Measurements from ENCODE around the gene MAT2A. TPM values are rescaled to one million over a fixed set of nuclear protein-coding genes. Genes with fewer than 3 reads are reported as not detected.

Gene MAT2A
- total and polyA plus RNA-seq, 10 of the 15 experiments (the other 5 are each of a cell fraction or from before 2014, with no cell fraction given): 97.6 to 408 (median 290) TPM

GRCh38 chr2:85524336-85524908 lies 14.5 kb upstream of the MAT2A start:
- Histone ChIP-seq H2AFZ (ENCODE audit: control insufficient read depth, low read depth, low read length) (no peak overlapping the region), H3K27ac (ENCODE audit: control insufficient read depth, insufficient read depth) (no peak overlapping the region), H3K9me3 (replicated peaks; ENCODE audit: control insufficient read depth, insufficient read depth, low read length) (no peaks in the 10 kb centered on the region), H3K4me1 (ENCODE audit: control insufficient read depth, insufficient read depth, low read length) (no peaks in the 10 kb centered on the region; the same call in 1 of the 2 replicates), H4K20me1 (ENCODE audit: control insufficient read depth, insufficient read depth) (no peaks in the 10 kb centered on the region), H3K4me3 (no peak overlapping the region), H3K79me2 (ENCODE audit: control insufficient read depth, insufficient read depth, low read length) (no peaks in the 10 kb centered on the region), H3K36me3 (ENCODE audit: control insufficient read depth in 2 of 2, insufficient read depth in 2 of 2, low read length in 1 of 2) (no peaks in the 10 kb centered on the region), H3K4me2 (ENCODE audit: control insufficient read depth, insufficient read depth) (no peak overlapping the region), H3K27me3 (replicated peaks in 1 of 2; ENCODE audit: control insufficient read depth in 2 of 2, insufficient read depth in 2 of 2, low read length in 1 of 2) (no peaks in the 10 kb centered on the region; a peak in 1 of 4 replicates), H3K9ac (ENCODE audit: control insufficient read depth, insufficient read depth, low read length) (no peak overlapping the region)
- no peak for DNase-seq (ENCODE audit: low read depth, low spot score)
- TF ChIP-seq REST (IDR thresholded peaks at IDR 0.05; ENCODE audit: low read depth, low read length): peak; percentile 32; the same call in 1 of the 2 replicates
- TF ChIP-seq NFYA (IDR thresholded peaks at IDR 0.05; ENCODE audit: borderline replicate concordance, low read depth, low read length): no peak
- FAIRE-seq: no peak
- ATAC-seq: peak; percentile 50
- no TSS peak for BruUV-seq (replicated peaks)
- SMC1A ChIA-PET (ENCODE audit: uncharacterized antibody, unreplicated experiment): interaction anchor here (0.6 to 1.0 kb wide), 3 partner anchors 13 to 19 kb away, joined by 3 to 5 read pairs (median 3); no protein-coding TSS in a partner anchor
- in situ Hi-C loops (cut with MboI) (no loop called here), intact Hi-C loops (cut with micrococcal nuclease; ENCODE audit: unreplicated experiment) (no loop called here)
- POLR2A ChIA-PET: interaction anchor here (1.3 kb wide), 1 partner anchor 10 kb away, joined by 3 read pairs; no protein-coding TSS in a partner anchor
- 21% methylated on average over 8 of the region's 8 CpGs for WGBS (ENCODE audit: insufficient coverage, insufficient replicate concordance, low lambda C conversion rate, missing lambda C conversion rate)
- RAD21 ChIA-PET (ENCODE audit: unreplicated experiment): interaction anchor here (1.0 kb wide), 1 partner anchor 28 kb away, joined by 3 read pairs; no protein-coding TSS in a partner anchor
- CTCF ChIA-PET: interaction anchor here (0.9 to 1.0 kb wide), 2 partner anchors 26 to 113 kb away, joined by 3 to 4 read pairs; no protein-coding TSS in a partner anchor
